Thoracic aorta (tissue), 2 donors: Measurements from ENCODE around the gene DNAAF1. TPM values are rescaled to one million over a fixed set of nuclear protein-coding genes. Genes with fewer than 3 reads are reported as not detected.
"Not testable (repeated sequence)": the region's sequence is repeated elsewhere in the genome, so short reads cannot be mapped to it uniquely, and the experiment has no call there.

Experiments
- ATAC-seq: fragments of 150-250 bp; one replicate; pipeline ENCODE4 v1.8.0; 2017; ENCODE audit warnings: low read depth; ENCODE audit not compliant: insufficient number of reproducible peaks, low FRiP score
- DNase-seq: peaks from one replicate; pipeline ENCODE4 v3.0.0-alpha.2; 2020; ENCODE audit warnings: low spot score
- H3K27ac ChIP-seq, 2 donors: fragments of 200-600 bp; sonication (generic); 1 replicate in 1 of 2; 2 replicates in 1 of 2; pipeline ENCODE4 v1.5.1; 2016; ENCODE audit warnings: mild to moderate bottlenecking in 2 of 2, moderate library complexity in 2 of 2
- H3K27me3 ChIP-seq: fragments of 200-600 bp; sonication (generic); replicated peaks from 2 replicates; pipeline ENCODE4 v1.6.0; 2016; ENCODE audit warnings: mild to moderate bottlenecking; ENCODE audit not compliant: insufficient read depth
- H3K36me3 ChIP-seq: fragments of 200-600 bp; sonication (generic); one replicate; pipeline ENCODE4 v1.5.1; 2016
- H3K4me1 ChIP-seq, 2 donors: fragments of 200-600 bp; sonication (generic); 1 replicate in 1 of 2; 2 replicates in 1 of 2; pipeline versions ENCODE4 v1.5.1 to v1.6.0; 2016; ENCODE audit warnings: low read depth in 2 of 2, mild to moderate bottlenecking in 1 of 2; ENCODE audit not compliant: control insufficient read depth in 1 of 2
- H3K4me3 ChIP-seq: fragments of 200-600 bp; sonication (generic); 2 replicates; pipeline ENCODE4 v1.5.1; 2016; ENCODE audit warnings: mild to moderate bottlenecking
- H3K9me3 ChIP-seq: fragments of 200-600 bp; sonication (generic); 2 replicates; pipeline ENCODE4 v1.5.1; 2016
- total RNA-seq, 2 donors: library from RNA; depleted of rRNA; stranded (reverse); fragments of >200 nt; gene quantifications; one replicate each; pipeline versions ENCODE4 v1.1.0 to v1.2.3, GENCODE V29; 2016
- TF ChIP-seq, protein P1 (sequence below): fragments of 200-600 bp; sonication (generic); IDR thresholded peaks from one replicate; pipeline ENCODE4 v1.5.1; 2019; ENCODE audit warnings: antibody characterized with exemption

Gene DNAAF1
- total RNA-seq, 2 donors from 2014 or later: not detected

DNA sequence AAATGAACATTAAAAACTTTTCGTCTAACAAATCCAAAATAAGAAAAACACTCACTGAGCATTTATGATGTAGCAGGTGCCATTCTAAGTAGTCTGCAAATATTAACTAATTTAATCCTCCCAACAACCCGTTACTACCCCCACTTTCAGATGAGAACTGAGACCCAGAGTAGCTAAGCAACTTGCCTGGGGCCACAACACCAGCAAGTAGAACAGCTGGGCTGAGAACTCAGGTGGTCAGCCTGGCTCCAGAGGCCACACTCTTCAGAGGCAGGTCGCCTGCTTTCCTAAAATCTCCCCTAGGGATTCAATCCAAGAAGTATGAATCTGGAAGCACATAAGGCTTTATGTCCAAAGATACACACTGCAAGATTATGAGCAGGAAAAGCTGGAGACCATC, 34.6 kb upstream of the DNAAF1 start:
- no peaks in the 10 kb centered on the region for H3K36me3 ChIP-seq
- no peak overlapping the region for H3K4me3 ChIP-seq
- no peak overlapping the region for H3K27ac ChIP-seq
- no peaks in the 10 kb centered on the region for H3K9me3 ChIP-seq
- H3K4me1 ChIP-seq: peaks cover 2 to 26% of the 10 kb centered on the region in 2 donors
- TF ChIP-seq, protein P1, sequence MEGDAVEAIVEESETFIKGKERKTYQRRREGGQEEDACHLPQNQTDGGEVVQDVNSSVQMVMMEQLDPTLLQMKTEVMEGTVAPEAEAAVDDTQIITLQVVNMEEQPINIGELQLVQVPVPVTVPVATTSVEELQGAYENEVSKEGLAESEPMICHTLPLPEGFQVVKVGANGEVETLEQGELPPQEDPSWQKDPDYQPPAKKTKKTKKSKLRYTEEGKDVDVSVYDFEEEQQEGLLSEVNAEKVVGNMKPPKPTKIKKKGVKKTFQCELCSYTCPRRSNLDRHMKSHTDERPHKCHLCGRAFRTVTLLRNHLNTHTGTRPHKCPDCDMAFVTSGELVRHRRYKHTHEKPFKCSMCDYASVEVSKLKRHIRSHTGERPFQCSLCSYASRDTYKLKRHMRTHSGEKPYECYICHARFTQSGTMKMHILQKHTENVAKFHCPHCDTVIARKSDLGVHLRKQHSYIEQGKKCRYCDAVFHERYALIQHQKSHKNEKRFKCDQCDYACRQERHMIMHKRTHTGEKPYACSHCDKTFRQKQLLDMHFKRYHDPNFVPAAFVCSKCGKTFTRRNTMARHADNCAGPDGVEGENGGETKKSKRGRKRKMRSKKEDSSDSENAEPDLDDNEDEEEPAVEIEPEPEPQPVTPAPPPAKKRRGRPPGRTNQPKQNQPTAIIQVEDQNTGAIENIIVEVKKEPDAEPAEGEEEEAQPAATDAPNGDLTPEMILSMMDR: no peak
- DNase-seq (no peak), ATAC-seq (no peak)
- H3K27me3 ChIP-seq: no peaks in the 10 kb centered on the region

DNA sequence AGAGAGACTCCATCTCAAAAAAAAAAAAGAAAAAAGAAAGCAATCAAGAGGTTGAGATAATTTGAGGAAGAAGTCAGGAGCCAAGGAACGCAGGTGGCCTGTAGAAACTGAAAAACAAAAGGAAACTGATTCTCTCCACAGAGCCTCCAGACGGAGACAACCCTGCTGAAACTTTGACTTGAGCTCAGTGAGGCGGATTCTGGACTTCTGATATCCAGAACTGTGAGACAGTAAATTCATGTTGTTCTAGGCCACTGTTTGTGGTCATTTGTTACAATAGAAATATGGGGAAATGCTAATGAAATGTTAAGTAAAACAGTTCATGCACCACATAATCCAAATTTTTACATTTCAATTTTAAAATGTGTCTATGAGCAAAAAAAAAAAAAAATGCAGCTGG, 33.6 kb upstream of the DNAAF1 start:
- H3K4me3 ChIP-seq: no peak overlapping the region
- no peaks in the 10 kb centered on the region for H3K27me3 ChIP-seq
- no peaks in the 10 kb centered on the region for H3K36me3 ChIP-seq
- H3K27ac ChIP-seq: no peak overlapping the region
- H3K9me3 ChIP-seq: no peaks in the 10 kb centered on the region
- ATAC-seq: no peak
- TF ChIP-seq, protein P1: no peak
- peaks cover 3 to 31% of the 10 kb centered on the region in 2 donors for H3K4me1 ChIP-seq
- DNase-seq: no peak

DNA sequence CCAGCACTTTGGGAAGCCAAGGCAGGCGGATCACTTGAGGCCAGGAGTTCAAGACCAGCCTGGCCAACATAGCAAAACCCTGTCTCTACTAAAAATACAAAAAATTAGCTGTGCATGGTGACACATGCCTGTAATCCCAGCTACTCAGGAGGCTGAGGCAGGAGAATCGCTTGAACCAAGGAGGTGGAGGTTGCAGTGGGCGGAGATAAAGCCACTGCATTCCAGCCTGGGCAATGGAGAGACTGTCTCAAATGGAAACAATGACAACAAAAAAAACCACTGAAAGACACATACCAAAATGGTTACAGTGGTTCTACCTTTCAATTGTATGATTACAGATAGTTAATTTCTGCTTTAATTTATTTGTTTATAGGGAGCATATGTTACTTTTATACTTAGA, 33.2 kb upstream of the DNAAF1 start:
- not testable (repeated sequence) for DNase-seq, H3K36me3 ChIP-seq, ATAC-seq, H3K4me3 ChIP-seq, H3K27me3 ChIP-seq, H3K9me3 ChIP-seq, H3K27ac ChIP-seq
- peaks cover 3 to 31% of the 10 kb centered on the region in 2 donors for H3K4me1 ChIP-seq

DNA sequence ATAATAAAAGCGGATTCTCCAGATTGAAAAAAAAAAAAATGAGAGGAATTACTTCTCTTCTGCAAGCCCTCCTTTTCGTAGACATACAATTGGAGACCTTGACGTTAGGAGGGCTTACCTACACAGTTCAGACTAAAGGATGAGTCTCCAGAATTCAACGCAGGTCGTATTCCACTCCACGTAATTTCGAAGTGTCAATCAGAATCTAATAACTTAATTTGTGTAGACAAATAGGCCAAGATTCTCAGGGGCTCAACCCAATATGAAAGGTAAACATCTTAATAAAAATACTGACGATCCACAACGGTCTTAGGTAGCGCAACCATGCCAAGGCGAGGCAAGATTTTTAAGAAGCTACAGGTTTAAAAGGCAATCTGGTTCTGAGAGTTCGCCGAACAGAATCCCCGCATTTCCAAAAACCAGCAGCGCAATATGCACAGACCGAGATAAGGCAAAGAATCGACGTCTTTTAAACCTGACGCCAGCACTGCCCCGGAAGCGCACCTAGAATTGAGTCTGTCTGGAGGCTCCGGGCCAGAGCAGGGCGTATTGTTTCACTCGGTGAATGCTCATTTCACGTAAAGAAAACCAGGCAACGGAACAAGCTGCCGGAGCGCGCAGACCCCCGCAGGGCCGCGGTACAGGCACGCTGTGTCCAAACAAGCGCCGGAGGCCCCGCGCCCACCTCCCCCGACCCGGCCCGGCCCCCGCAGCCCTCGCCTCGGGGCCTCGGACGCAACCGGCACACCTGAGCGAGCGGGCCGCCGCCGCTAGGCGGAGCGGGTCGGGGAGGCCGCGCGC, 29.0 kb upstream of the DNAAF1 start:
- TF ChIP-seq, protein P1: no peak
- H3K27ac ChIP-seq: peak overlapping the region; percentile 85
- H3K4me3 ChIP-seq: peak overlapping the region; percentile 90
- no peaks in the 10 kb centered on the region for H3K9me3 ChIP-seq
- H3K36me3 ChIP-seq: no peaks in the 10 kb centered on the region
- no peak for DNase-seq
- no peak for ATAC-seq
- H3K4me1 ChIP-seq: peaks cover 3 to 24% of the 10 kb centered on the region in 2 donors
- H3K27me3 ChIP-seq: no peaks in the 10 kb centered on the region

DNA sequence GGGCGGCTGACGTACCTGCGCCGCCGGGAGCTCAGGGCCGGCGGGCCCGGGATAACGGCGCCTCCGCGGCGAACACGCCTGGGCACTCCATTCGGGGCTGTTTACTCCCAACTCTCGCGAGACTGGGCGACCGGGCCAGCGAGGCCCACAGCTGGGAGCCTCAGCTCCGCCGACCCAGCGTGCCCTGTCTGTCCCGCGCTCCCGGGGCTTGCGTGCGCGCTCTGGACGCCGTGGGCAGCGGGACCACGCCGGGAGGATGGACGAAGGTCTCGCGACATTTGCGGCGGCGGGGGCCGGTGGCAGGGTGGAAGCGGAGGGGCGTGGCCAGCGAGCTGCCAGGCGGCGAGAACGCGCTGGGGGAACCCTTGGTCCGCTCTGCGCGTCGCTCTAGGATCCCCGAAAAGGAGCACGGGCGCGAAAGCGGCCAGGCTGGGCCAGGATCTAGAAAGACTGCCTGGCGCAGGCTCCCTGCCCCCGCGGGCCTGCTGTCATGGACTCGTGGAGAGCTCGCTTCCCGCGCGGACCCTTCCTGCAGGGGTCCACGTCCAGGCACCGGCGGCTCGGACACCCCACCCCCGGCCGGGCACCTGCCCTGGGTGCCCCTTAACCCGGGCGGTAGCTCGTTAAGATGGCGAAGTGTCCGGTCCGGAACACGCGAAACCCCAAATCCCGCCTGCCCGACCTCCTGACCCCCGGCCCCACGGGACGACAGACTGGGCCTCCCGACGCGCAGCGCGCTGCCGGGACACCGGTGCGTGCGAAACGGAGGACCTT, 28.2 kb upstream of the DNAAF1 start, which contains the start of gene MBTPS1:
Gene MBTPS1 (minus strand): TSS at position 223 of the 774 bp plus-strand sequence. CDS start 15,159 bp downstream, outside the sequence.
- no peaks in the 10 kb centered on the region for H3K36me3 ChIP-seq
- H3K4me3 ChIP-seq: peak within 1 kb of the TSS; percentile 90
- H3K4me1 ChIP-seq: peaks cover 3 to 24% of the 10 kb centered on the region in 2 donors
- H3K9me3 ChIP-seq: no peaks in the 10 kb centered on the region
- TF ChIP-seq, protein P1: no peak
- H3K27ac ChIP-seq: peak within 1 kb of the TSS; percentile 85
- ATAC-seq (peak; percentile 98), DNase-seq (peak; percentile 85)
- H3K27me3 ChIP-seq: no peaks in the 10 kb centered on the region
